Retinal pigment epithelial cell (primary cell): Measurements from ENCODE around the gene SLC7A6.
A peak's percentile ranks its signal among the peaks of the same experiment; 100 is the strongest.

Experiments
- DNase-seq: peaks from one replicate; pipeline ENCODE4 v3.0.0-alpha.2; 2010; ENCODE audit warnings: low read depth
- H3K4me3 ChIP-seq: 2 replicates; pipeline ENCODE4 v1.5.1; 2011; ENCODE audit warnings: mild to moderate bottlenecking, low read length, control low read depth, moderate library complexity
- TF ChIP-seq, protein P1 (sequence below): conservative IDR thresholded peaks from 2 replicates; pipeline ENCODE4 v1.5.1; 2011; ENCODE audit warnings: low read depth, low read length, control low read depth, inconsistent platforms

SLC7A6 gene

DNA sequence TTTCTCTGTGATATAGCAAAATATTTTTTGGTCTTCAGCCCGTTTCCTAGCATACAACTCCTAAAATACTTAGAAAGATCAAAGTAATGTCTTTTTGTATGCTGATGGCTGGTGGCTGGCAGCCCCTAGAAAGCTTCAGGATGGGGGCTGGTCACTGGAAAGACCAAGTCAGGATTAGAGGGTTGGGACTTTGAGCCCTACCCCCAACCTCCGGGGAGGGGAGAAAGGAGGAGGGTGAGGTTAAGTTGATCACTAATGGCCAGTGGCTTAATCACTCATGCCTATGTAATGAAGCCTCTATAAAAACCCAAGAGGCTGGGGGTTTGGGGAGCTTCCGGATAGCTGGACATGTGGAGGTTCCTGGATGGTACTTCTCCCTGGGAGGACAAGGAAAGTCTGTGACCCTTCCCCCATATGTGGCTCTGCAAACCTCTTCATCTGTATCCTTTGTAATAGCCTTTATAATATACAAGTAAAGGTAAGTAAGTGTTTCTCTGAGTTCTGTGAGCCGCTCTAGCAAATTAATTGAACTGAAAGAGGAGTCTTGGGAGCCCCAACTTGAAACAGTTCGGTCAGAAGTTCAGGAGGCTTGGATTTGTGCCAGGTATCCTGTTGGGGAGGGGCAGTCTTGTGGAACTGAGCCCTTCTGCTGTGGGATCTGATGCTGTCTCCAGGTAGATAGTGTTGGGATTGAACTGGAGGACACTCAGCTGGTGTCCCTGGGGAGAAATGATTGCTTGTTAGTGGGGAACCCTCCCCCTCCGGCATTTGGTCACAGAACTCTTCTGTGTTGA is 3.5 kb downstream of the SLC7A6 start:
- peak; percentile 62 for DNase-seq
- peak overlapping the region; percentile 96 for H3K4me3 ChIP-seq
- TF ChIP-seq, protein P1, sequence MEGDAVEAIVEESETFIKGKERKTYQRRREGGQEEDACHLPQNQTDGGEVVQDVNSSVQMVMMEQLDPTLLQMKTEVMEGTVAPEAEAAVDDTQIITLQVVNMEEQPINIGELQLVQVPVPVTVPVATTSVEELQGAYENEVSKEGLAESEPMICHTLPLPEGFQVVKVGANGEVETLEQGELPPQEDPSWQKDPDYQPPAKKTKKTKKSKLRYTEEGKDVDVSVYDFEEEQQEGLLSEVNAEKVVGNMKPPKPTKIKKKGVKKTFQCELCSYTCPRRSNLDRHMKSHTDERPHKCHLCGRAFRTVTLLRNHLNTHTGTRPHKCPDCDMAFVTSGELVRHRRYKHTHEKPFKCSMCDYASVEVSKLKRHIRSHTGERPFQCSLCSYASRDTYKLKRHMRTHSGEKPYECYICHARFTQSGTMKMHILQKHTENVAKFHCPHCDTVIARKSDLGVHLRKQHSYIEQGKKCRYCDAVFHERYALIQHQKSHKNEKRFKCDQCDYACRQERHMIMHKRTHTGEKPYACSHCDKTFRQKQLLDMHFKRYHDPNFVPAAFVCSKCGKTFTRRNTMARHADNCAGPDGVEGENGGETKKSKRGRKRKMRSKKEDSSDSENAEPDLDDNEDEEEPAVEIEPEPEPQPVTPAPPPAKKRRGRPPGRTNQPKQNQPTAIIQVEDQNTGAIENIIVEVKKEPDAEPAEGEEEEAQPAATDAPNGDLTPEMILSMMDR: no peak

DNA sequence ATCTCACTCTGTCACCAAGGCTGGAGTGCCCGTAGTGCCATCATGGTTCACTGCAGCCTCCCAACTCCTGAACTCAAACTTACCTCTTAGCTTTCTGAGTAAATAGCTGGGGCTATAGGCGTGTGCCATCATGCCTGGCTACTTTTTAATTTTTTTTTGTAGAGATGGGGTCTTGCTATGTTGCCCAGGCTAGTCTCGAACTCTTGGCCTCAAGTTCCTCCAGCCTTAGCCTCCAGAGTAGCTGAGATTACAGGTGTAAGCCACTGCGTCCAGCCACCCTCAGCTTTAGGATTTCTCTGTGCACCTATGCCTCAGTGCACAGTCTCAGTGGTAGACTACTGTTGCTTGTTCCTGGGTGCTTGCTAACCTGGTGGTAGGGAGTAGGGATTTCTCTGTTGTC is 5.5 kb downstream of the SLC7A6 start:
- peak overlapping the region; percentile 96 for H3K4me3 ChIP-seq
- TF ChIP-seq, protein P1: no peak
- DNase-seq: no peak

DNA sequence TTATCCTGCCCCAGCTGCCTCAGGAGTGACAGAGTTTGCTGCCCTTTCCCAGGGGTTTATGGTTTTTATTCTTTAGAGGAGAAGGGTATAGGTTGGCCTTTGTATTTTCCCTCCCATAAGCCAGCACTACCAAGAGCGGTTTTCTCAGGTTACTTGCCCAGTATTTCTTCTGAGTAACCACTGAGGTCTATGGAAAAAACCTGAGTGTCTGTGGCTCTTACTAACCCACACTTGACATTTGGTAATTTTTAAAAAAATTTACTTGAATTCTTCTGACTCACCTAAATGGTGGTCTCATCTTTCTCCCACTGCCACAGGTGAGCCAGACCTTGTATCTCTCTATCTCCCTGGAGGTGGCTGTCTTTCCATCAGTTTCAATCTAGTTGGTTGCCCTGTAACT is 6.0 kb downstream of the SLC7A6 start:
- H3K4me3 ChIP-seq: peak overlapping the region; percentile 96
- DNase-seq: no peak
- TF ChIP-seq, protein P1: no peak

DNA sequence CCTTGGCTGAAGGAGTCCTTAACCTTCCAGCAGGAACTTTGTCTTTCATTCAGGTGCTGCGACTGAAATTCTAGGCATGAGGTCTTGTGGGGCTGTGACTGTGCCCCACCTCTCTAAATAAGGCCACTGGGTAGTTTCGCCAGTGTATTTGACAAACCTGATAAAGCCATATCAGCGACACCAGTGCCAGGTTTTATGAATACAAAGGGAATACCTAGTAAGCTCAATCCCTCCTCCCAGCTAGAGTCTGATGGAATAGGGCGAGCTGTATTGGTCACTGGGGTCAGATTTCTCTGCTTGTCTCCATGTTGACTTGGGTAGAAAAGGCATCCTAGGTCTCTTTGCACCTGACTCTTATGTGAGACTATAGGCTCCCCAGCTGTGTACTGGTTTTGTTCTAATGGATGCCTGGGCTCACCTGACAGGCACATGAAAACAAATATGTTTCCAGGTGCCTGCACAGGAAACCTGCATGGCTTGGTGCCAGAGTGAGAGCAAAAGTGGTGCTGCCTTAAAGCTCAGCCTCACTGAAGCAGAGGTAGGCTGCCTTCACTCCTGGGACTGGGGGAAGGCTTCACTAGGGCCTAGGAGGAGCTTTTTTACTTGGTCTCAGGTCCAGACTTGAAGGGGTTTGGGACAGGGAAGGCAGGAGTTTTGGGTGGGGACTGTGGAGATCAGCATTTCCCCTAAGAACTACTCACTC is 8.3 kb downstream of the SLC7A6 start:
- TF ChIP-seq, protein P1: no peak
- DNase-seq: no peak
- H3K4me3 ChIP-seq: no peak overlapping the region

DNA sequence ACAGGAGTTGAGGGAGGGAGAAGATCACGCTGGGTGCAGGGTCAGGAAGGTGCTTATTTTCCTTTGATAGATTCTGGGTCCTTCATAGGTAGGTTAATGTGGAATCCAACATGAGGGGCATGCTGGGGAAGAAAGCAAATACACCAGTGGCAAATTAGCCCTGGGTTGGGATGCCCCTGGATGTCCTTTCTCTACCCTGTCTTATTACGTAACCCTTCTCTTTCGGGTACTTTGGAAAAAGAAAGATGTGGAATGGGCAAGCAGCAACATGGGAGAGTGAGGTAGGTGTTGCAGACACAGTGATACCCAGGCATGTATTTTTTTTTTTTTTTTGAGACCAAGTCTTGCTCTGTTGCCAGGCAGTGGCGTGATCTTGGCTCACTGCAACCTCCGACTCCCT is 9.1 kb downstream of the SLC7A6 start:
- TF ChIP-seq, protein P1: no peak
- DNase-seq: no peak
- no peak overlapping the region for H3K4me3 ChIP-seq

DNA sequence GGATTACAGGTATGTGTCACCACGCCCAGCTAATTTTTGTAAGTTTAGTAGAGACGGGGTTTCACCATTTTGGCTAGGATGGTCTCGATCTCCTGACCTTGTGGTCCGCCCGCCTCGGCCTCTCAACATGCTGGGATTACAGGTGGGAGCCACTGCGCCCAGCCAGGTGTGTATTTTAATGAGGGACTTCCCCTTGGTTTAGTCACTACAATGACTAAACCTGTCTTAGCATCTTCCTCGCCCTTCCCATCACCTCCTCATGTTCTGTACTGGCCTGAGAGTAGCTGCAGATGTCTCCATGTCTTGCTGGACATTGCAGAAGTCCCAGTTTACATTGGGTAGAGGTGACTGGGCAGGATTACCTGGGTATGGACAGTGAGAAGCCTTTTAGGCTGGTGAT is 9.6 kb downstream of the SLC7A6 start:
- DNase-seq: no peak
- TF ChIP-seq, protein P1: no peak
- no peak overlapping the region for H3K4me3 ChIP-seq

DNA sequence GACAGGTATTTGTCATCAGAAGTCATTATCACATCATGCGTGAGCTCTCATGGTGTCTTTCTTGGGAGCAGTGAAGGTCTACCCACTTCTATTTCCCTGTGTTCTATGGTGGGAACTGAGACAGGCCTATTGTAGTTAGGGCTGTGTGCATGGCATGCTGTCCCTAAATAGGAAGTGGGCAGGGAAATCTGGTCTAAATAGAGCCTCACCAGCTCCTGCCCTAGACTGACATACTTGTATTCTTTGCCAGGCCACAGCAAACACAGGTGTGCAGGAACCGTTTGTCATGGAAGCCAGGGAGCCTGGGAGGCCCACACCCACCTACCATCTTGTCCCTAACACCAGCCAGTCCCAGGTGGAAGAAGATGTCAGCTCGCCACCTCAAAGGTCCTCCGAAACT is 10.1 kb downstream of the SLC7A6 start:
- DNase-seq: no peak
- H3K4me3 ChIP-seq: no peak overlapping the region
- TF ChIP-seq, protein P1: no peak
